Erythroblast (primary cell): Measurements from ENCODE around the gene STOM.
"Not testable (repeated sequence)": the region's sequence is repeated elsewhere in the genome, so short reads cannot be mapped to it uniquely, and the experiment has no call there.

ENCODE experiments used
- DNase-seq, 2 experiments: peaks; one replicate each; lab custom pipeline; 2025; lab: John Stamatoyannopoulos, UW
- GATA1 ChIP-seq: IDR thresholded peaks from 2 replicates; pipeline ENCODE4 v1.6.1; 2011; ENCODE audit warnings: low read depth, mild to moderate bottlenecking, control low read depth, low read length, moderate library complexity
- POLR2A ChIP-seq: IDR thresholded peaks from 2 replicates; pipeline ENCODE4 v1.6.1; 2011; ENCODE audit warnings: mild to moderate bottlenecking, low read length

The STOM gene

GRCh38 chr9:121369595-121370265, at the start of gene STOM:
STOM (minus strand) TSS chr9:121370250; CDS start chr9:121370187, 63 bp downstream.
- peak; percentile 98 for TF ChIP-seq GATA1
- TF ChIP-seq POLR2A: peak; percentile 99

GRCh38 chr9:121411993-121412392, 41.9 kb upstream of the STOM start:
- no peak for TF ChIP-seq POLR2A
- TF ChIP-seq GATA1: no peak
- DNase-seq: no peak

More at GRCh38 chr9:121369595-121370265, at the start of gene STOM:
- peak; percentile 100 for DNase-seq

- TF ChIP-seq POLR2A (no peak), GATA1 (no peak)
- no peak for DNase-seq
These were observed 35.8 kb upstream of the STOM start for GRCh38 chr9:121405899-121406298.

GRCh38 chr9:121404906-121405305, 34.9 kb upstream of the STOM start:
- no peak for DNase-seq
- no peak for TF ChIP-seq POLR2A
- TF ChIP-seq GATA1: no peak

- TF ChIP-seq GATA1: no peak
- TF ChIP-seq POLR2A: no peak
- peak; percentile 78 to 89 for DNase-seq
These were observed 30.0 kb upstream of the STOM start for GRCh38 chr9:121399883-121400607.

GRCh38 chr9:121399126-121399882, 29.3 kb upstream of the STOM start:
- no peak for TF ChIP-seq POLR2A
- no peak for TF ChIP-seq GATA1
- no peak for DNase-seq

- no peak for TF ChIP-seq GATA1
- TF ChIP-seq POLR2A: no peak
- no peak for DNase-seq
These were observed 28.3 kb upstream of the STOM start for GRCh38 chr9:121398374-121398773.

GRCh38 chr9:121397277-121397676, 27.2 kb upstream of the STOM start:
- not testable (repeated sequence) for DNase-seq

GRCh38 chr9:121395558-121395957, 25.5 kb upstream of the STOM start:
- no peak for DNase-seq
- no peak for TF ChIP-seq GATA1
- TF ChIP-seq POLR2A: no peak

GRCh38 chr9:121394292-121394691, 24.2 kb upstream of the STOM start:
- TF ChIP-seq POLR2A (no peak), GATA1 (no peak)
- DNase-seq: no peak

- TF ChIP-seq GATA1 (no peak), POLR2A (no peak)
- no peak for DNase-seq
These were observed 23.3 kb upstream of the STOM start for GRCh38 chr9:121393318-121393717.

- no peak for DNase-seq
- no peak for TF ChIP-seq GATA1
- TF ChIP-seq POLR2A: no peak
These were observed 20.3 kb upstream of the STOM start for GRCh38 chr9:121390372-121390771.

- TF ChIP-seq GATA1 (no peak), POLR2A (no peak)
These were observed 18.3 kb upstream of the STOM start for GRCh38 chr9:121388140-121388905.

GRCh38 chr9:121386442-121387175, 16.6 kb upstream of the STOM start:
- TF ChIP-seq GATA1: no peak
- no peak for TF ChIP-seq POLR2A
- DNase-seq: no peak

More at GRCh38 chr9:121388140-121388905, 18.3 kb upstream of the STOM start:
- no peak for DNase-seq
